ENCODE results near the gene SPR. TPM values are rescaled to one million over a fixed set of nuclear protein-coding genes. Genes with fewer than 3 reads are reported as not detected.

The SPR gene
- total RNA-seq, 4 donors from 2014 or later: 24.3 to 54.3 (median 42.8) TPM

- DNase-seq (ENCODE audit: low spot score) (no peak), ATAC-seq (ENCODE audit: low FRiP score) (peak; percentile 44)
- no peak for TF ChIP-seq CTCF (IDR thresholded peaks at IDR 0.05)
Observed at GRCh38 chr2:72915907-72916742, 28.9 kb downstream of the SPR start.

GRCh38 chr2:72916743-72917137 lies 29.5 kb downstream of the SPR start:
- no peak for ATAC-seq (ENCODE audit: low FRiP score)
- no peak for TF ChIP-seq CTCF (IDR thresholded peaks at IDR 0.05)
- DNase-seq (ENCODE audit: low spot score): no peak

- DNase-seq (ENCODE audit: low spot score): no peak
- TF ChIP-seq CTCF (IDR thresholded peaks at IDR 0.05): no peak
- ATAC-seq (ENCODE audit: low FRiP score): peak; percentile 47
Observed at GRCh38 chr2:72917138-72917876, 30.1 kb downstream of the SPR start, which contains the start of gene EMX1. TSS of gene EMX1 (plus strand) at chr2:72917519. CDS start at chr2:72917853, 334 bp downstream.

- no peak for ATAC-seq (ENCODE audit: low FRiP score)
- no peak for TF ChIP-seq CTCF (IDR thresholded peaks at IDR 0.05)
- no peak for DNase-seq (ENCODE audit: low spot score)
Observed at GRCh38 chr2:72917877-72918553, 30.8 kb downstream of the SPR start.

GRCh38 chr2:72919414-72920317 lies 32.5 kb downstream of the SPR start:
- TF ChIP-seq CTCF (IDR thresholded peaks at IDR 0.05): no peak
- ATAC-seq (ENCODE audit: low FRiP score) (no peak), DNase-seq (ENCODE audit: low spot score) (no peak)

Data from omental fat pad (tissue), 4 donors.